Vagina (tissue), 2 donors: Measurements from ENCODE around the gene CLUH.

Experiments used
- CTCF ChIP-seq, 3 experiments: fragments of 450-650 bp in 2 of 3; fragments of 200-600 bp in 1 of 3; sonication (generic) in 1 of 3; IDR thresholded peaks; one replicate each; pipeline ENCODE4 v1.5.1; 2017 to 2019; ENCODE audit warnings: antibody characterized with exemption in 3 of 3, mild to moderate bottlenecking in 2 of 3, moderate library complexity in 2 of 3
- POLR2A ChIP-seq, 2 donors: fragments of 450-650 bp; IDR thresholded peaks; one replicate each; pipeline ENCODE4 v1.6.1; 2017; ENCODE audit warnings: antibody characterized with exemption in 2 of 2, mild to moderate bottlenecking in 2 of 2, moderate library complexity in 2 of 2

GRCh38 chr17:2682176-2682938 lies 29.2 kb downstream of the CLUH start:
- TF ChIP-seq POLR2A (IDR thresholded peaks at IDR 0.05): no peak
- no peak for TF ChIP-seq CTCF (IDR thresholded peaks at IDR 0.05)
